NCI-H2196 (cell line): Measurements from ENCODE around the gene HID1.

ENCODE experiments used
- DNase-seq: peaks from one replicate; lab custom pipeline; 2025; ENCODE audit not compliant: unreplicated experiment; lab: John Stamatoyannopoulos, UW

Gene HID1

DNA sequence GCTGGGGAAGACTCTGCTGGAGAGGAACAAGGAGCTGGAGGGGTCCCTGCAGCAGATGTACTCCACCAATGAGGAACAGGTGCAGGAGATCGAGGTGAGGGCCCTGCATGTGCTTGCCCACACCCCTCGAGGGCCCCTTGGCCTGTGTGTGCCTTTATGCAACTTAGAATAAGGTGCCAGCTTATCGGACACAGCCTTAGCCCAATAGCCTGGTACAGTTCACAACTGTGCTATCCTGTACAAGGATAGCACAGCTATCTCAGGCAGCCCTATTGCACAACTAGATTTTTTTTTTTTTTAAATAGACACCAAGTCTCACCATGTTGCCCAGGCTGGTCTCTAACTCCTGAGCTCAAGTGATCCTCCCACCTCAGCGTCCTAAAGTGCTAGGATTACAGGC is 27.0 kb upstream of the HID1 start:
- no peak for DNase-seq

- DNase-seq: no peak
These were observed 26.2 kb upstream of the HID1 start for GRCh38 chr17:74998783-74999182.

DNA sequence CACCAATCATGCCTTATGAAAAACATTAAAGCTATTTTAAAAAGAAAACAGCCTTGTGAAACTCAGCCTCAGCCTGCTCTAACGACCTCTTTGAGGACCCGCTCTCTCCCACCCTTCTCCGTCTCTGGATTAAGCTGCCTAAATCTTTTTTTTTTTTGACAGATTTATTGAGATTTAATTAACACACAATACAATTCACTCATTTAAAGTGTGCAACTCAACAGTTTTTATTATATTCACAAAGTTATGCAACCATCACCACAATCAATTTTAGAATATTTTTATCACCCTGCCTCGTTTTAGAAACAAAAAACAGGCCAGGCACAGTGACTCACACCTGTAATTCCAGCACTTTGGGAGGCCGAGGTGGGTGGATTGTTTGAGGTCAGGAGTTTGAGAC is 23.3 kb upstream of the HID1 start:
- DNase-seq: no peak

- no peak for DNase-seq
These were observed 21.9 kb upstream of the HID1 start for GRCh38 chr17:74994440-74994839.

DNA sequence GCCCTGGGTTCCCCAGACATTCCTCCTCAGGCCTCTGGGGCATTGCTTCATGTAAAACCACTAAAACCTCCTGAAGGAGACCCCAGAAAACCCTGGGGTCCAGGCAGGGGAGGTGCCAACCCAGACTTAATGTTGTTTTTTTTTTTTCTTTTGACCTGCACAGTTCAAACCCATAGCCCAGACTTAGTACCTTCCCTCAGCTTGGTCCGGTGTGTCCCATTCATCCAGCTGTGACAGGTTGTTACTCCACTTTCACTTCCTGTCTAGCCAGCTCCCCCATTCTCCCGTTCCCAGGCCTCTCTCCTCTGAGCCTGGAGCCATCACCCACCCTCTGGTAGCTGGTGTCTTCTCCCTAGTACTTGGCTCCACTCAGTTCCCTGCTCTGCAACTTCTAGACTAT is 19.7 kb upstream of the HID1 start:
- no peak for DNase-seq

DNA sequence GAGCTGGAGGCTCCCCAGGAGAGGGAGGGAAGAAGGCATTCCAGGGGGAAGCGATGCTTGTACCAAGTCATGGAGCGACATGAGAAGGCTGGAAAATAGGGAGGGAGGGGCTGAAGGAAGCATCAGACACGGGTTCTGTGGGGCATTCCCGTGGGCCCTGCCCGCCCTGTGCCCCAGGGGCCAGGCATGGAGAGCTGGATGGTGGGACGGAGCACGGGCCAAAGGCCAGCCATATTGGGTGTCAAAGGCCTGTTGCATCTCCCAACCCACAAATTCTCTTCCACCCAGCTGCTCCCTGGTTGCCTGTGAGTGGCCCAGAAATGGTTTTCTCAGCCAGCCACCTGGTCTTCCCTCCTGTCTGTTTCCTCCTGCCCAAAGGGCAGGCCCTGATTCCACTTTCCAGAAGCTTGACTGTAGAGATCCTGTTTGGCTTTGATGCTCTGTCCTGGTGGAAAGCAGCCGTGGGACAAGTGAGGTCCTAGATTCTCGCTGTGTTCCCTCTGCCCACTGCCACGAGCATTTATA is 18.1 kb upstream of the HID1 start:
- no peak for DNase-seq

DNA sequence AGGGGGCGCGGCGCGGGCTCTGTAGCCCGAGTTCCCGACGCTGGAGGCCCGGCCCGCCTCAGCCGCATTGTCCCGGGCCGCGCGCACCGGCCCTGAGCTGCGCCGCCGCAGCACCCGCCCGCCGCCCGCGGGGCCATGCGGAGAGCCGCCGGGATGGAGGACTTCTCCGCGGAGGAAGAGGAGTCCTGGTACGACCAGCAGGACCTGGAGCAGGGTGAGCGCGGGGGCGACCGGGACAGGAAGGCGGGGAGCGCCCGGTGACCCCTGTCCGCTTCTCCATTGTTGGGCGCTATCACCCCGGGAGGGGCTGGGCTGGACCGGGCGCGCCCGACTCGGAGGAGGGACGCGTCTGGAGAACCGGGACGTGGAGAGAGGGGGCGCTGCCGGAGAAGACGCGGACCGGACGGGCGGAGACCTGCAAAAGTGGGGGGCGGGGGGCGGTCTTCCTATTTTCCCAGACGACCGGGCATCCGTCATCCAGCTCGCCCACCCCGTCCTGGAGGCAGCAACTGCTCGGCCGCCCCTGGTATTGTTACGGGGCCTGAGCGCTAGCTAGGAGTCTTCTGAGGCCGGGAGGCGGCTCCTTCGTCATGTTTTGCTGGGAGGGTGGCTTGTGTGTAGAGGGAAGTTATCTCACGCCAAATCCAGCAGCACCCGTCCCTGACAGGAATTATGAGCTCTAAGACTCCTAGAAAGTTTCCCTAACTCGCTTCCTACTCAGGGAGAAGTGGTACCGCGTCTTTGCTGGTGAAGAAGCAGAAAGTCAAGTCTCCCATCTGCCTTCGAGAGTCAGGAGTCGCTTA is 15.6 kb upstream of the HID1 start:
- no peak for DNase-seq

GRCh38 chr17:74987418-74987908 is 14.9 kb upstream of the HID1 start, which contains the start of gene CDR2L:
Gene CDR2L (plus strand): TSS chr17:74987632. CDS start chr17:74988044, 412 bp downstream.
- DNase-seq: peak; percentile 94

DNA sequence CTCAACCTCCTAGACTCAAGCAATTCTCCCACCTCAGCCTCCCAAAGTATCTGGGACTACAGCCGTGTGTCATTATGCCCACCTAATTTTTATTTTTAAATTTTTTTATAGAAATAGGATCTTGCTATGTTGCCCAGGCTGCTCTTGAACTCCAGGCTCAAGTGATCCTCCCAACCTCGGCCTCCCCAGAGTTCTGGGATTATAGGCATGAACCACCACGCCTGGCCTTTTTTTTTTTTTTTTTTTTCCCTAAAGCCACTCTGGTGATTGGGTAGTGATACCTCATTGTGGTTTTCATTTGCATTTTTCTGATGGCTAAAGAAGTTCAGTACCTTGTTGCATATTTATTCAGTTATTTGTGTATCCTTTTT is 13.6 kb upstream of the HID1 start:
- DNase-seq: no peak

GRCh38 chr17:74982663-74983313 is 10.2 kb upstream of the HID1 start:
- DNase-seq: peak; percentile 49

GRCh38 chr17:74981979-74982662 is 9.6 kb upstream of the HID1 start:
- peak; percentile 86 for DNase-seq

GRCh38 chr17:74981318-74981978 is 8.9 kb upstream of the HID1 start:
- DNase-seq: no peak

DNA sequence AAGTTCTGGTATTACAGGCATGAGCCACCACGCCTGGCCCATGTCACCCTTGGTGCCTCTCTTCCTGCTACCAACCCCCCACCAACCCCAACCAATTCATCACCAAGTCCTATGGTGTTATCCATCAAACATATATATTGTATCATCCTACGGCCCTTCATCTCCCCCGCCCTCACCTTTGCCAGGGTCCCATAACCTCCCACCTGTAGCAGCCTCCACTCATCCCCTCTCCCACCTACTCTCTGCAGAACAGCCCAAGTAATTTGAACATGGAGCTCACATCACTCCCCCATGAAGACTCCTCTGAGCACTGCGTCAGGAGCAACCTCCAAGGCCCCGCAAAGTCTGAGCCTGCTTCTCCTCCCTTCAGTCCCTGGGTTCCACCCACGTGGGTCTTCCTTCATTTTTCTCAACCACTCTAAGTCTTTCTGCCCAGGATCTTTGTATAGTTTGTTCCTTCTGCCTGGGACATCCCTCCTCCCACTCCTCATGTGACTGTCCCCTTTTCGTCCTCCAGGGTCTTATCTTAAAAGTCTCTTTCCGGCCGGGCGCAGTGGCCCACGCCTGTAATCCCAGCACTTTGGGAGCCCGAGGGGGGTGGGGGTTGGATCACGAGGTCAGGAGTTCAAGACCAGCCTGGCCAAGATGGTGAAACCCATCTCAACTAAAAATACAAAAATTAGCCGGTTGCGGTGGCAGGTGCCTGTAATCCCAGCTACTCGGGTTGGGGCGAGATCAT is 7.0 kb upstream of the HID1 start:
- no peak for DNase-seq

DNA sequence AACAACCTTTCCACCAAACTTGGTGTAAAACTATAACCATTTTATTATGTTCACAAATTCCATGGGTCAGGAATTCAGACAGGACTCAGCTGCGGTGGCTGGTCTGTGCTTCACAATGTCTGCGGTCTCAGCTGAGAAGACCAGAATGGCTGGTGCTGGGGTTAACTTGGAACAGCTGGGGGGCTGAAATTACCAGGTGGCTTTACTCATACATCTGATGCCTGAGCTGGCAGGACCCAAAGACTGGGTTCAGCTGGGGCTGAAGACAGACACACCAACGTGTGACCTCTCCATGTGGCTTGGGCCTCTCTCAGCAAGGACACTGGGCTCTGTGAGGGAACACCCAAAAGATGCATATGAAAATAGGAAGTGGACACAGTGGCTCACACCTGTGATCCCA is 5.7 kb upstream of the HID1 start:
- no peak for DNase-seq

DNA sequence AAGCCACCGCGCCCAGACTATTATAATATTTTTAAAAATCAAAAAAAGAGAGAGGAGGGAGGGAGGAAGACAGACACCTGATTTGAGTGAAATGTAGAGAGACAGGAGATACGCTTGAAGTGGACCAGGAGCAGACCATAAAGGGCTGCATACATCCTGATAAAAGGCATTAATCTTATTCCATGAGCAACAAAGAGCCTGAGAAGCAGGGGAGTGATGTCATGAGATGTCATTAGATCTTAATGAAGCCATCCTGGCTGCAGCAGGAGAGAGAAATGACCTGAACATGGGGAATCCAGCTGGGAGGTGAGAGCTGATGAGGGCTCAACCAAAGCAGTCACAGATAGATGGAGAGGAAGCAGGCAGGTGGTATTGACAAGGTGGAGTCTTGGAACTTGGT is 5.2 kb upstream of the HID1 start:
- no peak for DNase-seq

- DNase-seq: no peak
These were observed 3.4 kb upstream of the HID1 start for GRCh38 chr17:74975943-74976342.

- DNase-seq: no peak
These were observed 392 bp upstream of the HID1 start for GRCh38 chr17:74972973-74973328.

GRCh38 chr17:74971842-74972106 is 785 bp downstream of the HID1 start:
- no peak for DNase-seq

GRCh38 chr17:74971069-74971841 is 1.3 kb downstream of the HID1 start:
- no peak for DNase-seq

DNA sequence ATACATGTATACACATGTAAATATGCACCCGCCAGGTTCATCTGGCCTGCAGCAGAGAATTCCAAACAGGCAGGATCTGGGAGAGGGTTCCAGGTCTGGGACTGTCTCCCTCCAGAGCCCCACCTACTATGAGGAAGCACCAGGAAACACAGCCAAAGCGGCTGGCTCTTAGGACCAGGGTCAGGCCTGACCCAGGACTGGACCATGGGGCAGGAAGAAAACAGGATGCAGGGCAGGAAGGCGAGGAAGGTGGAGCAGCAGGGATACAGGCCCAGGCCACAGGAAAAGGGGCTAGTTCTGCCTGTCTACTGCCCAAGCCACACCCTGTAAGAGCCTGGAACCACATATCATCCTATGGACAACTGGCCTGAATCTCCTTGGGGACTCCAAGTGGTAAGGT is 2.2 kb downstream of the HID1 start:
- DNase-seq: no peak
